Heart right ventricle (tissue), 16 donors: Measurements from ENCODE around the gene ECEL1. TPM values are rescaled to one million over a fixed set of nuclear protein-coding genes. Genes with fewer than 3 reads are reported as not detected.

Experiments used
- ATAC-seq, 8 donors: fragments of 200-7000 bp; cut with Tn5 transposase; one replicate each; pipeline ENCODE4 v1.9.1; 2020; ENCODE audit warnings: mild to moderate bottlenecking in 8 of 8, moderate library complexity in 8 of 8, moderate number of reproducible peaks in 1 of 8
- DNase-seq, 2 donors: peaks; one replicate each; pipeline ENCODE4 v3.0.0-alpha.2; 2020
- H3K27ac ChIP-seq, 10 donors: fragments of 200-600 bp; sonication (generic) in 2 of 10; one replicate each; pipeline versions ENCODE4 v1.5.0 to v1.8.0; 2020 to 2022; ENCODE audit warnings: mild to moderate bottlenecking in 3 of 10
- H3K27me3 ChIP-seq, 7 donors: fragments of 200-600 bp; one replicate each; pipeline ENCODE4 v1.8.0; 2021 to 2022; ENCODE audit warnings: mild to moderate bottlenecking in 2 of 7
- H3K36me3 ChIP-seq, 9 donors: fragments of 200-600 bp; sonication (generic) in 1 of 9; one replicate each; pipeline versions ENCODE4 v1.5.0 to v1.8.0; 2020 to 2022; ENCODE audit warnings: mild to moderate bottlenecking in 2 of 9
- H3K4me1 ChIP-seq, 9 donors: fragments of 200-600 bp; sonication (generic) in 1 of 9; one replicate each; pipeline versions ENCODE4 v1.5.0 to v1.8.0; 2020 to 2022; ENCODE audit warnings: mild to moderate bottlenecking in 4 of 9
- H3K4me3 ChIP-seq, 10 donors: fragments of 200-600 bp; sonication (generic) in 2 of 10; one replicate each; pipeline versions ENCODE4 v1.5.0 to v1.8.0; 2020 to 2022; ENCODE audit warnings: mild to moderate bottlenecking in 7 of 10, moderate library complexity in 2 of 10
- H3K9me3 ChIP-seq, 11 donors: fragments of 200-600 bp in 10 of 11; sonication (generic) in 2 of 11; one replicate each; pipeline versions ENCODE4 v1.5.0 to v1.8.0; 2013 to 2022; ENCODE audit warnings: mild to moderate bottlenecking in 2 of 11, control low read depth in 1 of 11, moderate library complexity in 1 of 11
- WGBS, 2 donors: extraction: QIAGEN DNeasy Blood & Tissue Kit; methylation state at CpG; one replicate each; pipeline ENCODE4 v1.1.7; 2013; ENCODE audit warnings: inconsistent platforms in 1 of 2; 5-methylcytosine and 5-hydroxymethylcytosine counted together
- intact Hi-C, 10 donors: fragments of 100-400 bp; cut with DNase I; formaldehyde crosslinking; loops; one replicate each; pipeline versions ENCODE4 v1.11.1 to v1.14.2; 2022
- polyA plus RNA-seq, 2 donors: library from polyadenylated mRNA; stranded (reverse); fragments of 200-250 nt; gene quantifications; one replicate each; pipeline ENCODE4 v1.2.3, GENCODE V29; 2013
- total RNA-seq, 10 donors: library from RNA; stranded (reverse); fragmentation: NEBNext Ultra II Directional in 3 of 10; extraction: Animal tissue kit (Norgen Biotek cat#: 25700) in 3 of 10; gene quantifications; one replicate each; pipeline versions ENCODE4 v1.2.1 to v1.2.4, GENCODE V29; 2021 to 2023
- TF ChIP-seq, protein P1 (sequence below), 9 donors: fragments of 200-600 bp; sonication (generic) in 2 of 9; IDR thresholded peaks; one replicate each; pipeline versions ENCODE4 v1.5.0 to v1.8.0; 2021 to 2022; ENCODE audit warnings: antibody characterized with exemption in 9 of 9, mild to moderate bottlenecking in 5 of 9, moderate library complexity in 1 of 9
- donor health status: Arrhythmogenic right ventricular cardiomyopathy.
- donor health status: ischemic (EF 13 %, LVEDD 7.1; RV severe dilation, severe dysfunction).
- donor health status: healthy with polysubstance abuse.
- donor health status: DM: no; HTN: yes; CAD: no.
- donor health status: DM: no; HTN: no; CAD: no.
- donor health status: ischemic (EF 25% LVEDD 6.9; RV normal size, moderate dysfunction).
- donor health status: ischemic (EF 25% LVEDD 5.7; RV mildly dilated, moderate dysfunction).
- donor health status: healthy.
- donor health status: DM: yes; HTN: yes; CAD: no.
- donor health status: Ischemic cardiomyopathy.
- donor health status: ischemic (EF 35%, LVEDD 5.7; RV mildly dilated, moderate dysfunction).
- donor health status: nonischemic (EF 11% LVEDD 7.7; RV severe dilation, severe dysfunction).
- donor health status: DM: yes; HTN: yes; CAD: no.
- donor health status: PGD.
- donor health status: ischemic (EF 29% LVEDD 5.4; RV normal size, mild dysfunction).
- donor health status: nonischemic (EF 23%, LVEDD 6.1; RV moderate dilation, normal function).

The ECEL1 gene
- total and polyA plus RNA-seq, 12 donors: 0.23 to 1.5 (median 0.39) TPM; not detected in 8

DNA sequence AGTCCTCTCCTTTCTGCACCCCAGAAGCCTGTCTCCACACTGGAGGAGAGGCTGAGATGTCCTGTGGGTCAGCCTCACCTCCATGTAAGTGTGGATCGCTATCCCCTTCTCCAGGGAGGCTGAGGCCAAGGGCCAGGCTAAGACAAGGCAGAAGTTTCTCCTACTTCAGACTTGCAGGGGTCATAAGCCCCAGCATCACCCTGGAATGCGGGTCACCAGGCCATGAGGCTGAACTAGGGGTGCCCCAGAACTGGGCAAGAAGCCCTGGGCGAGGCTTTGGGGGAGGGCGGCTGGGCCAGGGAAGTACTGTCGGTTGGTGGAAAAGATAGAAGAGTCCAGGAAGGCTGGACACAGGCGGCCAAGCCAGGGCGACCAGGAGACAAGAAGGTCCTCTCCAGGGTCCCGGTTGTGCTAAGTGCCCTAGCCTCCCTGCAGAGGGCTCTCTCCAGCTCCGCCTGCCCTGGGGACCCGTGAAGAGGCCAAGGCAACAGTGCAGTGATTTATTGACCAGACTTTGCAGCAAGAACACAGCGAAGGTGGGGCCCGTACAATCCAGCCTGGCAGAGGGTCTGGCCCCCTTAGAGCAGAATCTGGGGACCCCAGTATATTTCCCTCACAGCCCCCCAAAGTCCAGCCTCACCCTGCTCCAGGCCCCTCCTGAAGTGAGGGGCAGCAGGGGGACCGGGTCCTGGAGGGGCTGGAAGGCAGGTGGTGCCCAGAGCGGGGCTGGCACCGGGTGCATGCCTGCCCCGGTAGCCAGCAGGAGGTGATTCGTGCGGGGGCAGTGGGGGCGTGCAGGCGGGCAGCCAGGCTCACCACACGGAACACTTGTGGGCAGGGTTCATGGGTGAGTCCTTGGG lies 8.1 kb downstream of the ECEL1 start:
- no peak for DNase-seq
- no peaks in the 10 kb centered on the region for H3K9me3 ChIP-seq
- no peak overlapping the region for H3K27ac ChIP-seq
- no peak overlapping the region for H3K4me3 ChIP-seq
- no peaks in the 10 kb centered on the region for H3K4me1 ChIP-seq
- WGBS, 2 donors: 75 to 79% methylated on average over 21 of the region's 21 CpGs
- peaks cover 0 to 88% (median 51%) of the 10 kb centered on the region in 7 donors for H3K27me3 ChIP-seq
- peak in 1 of 8 donors; percentile 5 for ATAC-seq
- no peaks in the 10 kb centered on the region for H3K36me3 ChIP-seq
- TF ChIP-seq, protein P1, sequence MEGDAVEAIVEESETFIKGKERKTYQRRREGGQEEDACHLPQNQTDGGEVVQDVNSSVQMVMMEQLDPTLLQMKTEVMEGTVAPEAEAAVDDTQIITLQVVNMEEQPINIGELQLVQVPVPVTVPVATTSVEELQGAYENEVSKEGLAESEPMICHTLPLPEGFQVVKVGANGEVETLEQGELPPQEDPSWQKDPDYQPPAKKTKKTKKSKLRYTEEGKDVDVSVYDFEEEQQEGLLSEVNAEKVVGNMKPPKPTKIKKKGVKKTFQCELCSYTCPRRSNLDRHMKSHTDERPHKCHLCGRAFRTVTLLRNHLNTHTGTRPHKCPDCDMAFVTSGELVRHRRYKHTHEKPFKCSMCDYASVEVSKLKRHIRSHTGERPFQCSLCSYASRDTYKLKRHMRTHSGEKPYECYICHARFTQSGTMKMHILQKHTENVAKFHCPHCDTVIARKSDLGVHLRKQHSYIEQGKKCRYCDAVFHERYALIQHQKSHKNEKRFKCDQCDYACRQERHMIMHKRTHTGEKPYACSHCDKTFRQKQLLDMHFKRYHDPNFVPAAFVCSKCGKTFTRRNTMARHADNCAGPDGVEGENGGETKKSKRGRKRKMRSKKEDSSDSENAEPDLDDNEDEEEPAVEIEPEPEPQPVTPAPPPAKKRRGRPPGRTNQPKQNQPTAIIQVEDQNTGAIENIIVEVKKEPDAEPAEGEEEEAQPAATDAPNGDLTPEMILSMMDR (IDR thresholded peaks at IDR 0.05): no peak
- intact Hi-C loops: no loop called here

DNA sequence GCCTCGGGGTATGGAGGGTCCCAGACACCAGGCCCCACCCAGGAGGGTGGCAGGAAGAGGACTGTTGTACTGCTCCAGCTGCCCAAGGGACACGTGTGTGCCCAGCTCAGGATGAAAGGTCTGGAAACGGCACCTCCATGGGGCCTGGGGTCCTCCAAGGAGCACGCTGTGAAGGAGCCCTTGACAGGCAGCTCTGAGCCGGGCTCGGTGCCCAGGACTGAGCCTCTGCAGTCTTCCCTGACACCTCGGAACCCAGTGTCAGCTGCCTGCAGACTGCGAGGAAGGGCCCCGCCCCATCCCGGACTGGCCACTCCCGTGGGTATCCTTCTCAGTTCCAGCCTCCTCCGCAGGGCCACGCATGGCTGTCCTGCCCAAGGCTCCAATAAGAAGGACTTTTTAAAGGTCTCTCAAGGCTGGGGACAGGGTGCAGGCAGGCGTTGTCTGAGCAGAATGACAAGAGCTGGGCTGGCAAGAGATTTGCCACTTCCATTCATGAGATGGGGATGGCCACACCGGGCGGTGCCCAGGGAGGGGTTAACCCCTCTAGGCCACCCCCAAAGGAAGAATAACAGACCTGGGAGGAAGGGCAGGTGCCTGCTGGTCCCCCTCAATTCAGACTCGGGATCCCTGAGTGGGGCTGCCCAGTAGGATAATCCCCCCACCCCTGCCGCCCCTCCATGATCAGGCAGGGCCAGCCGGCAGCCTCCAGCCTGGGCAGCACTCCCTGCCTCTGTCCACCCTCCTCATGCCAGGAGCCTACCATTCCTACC lies 8.9 kb downstream of the ECEL1 start:
- no peak for DNase-seq
- ATAC-seq: no peak
- Histone ChIP-seq H3K4me3 (no peak overlapping the region), H3K4me1 (no peaks in the 10 kb centered on the region), H3K9me3 (no peaks in the 10 kb centered on the region), H3K36me3 (no peaks in the 10 kb centered on the region), H3K27ac (no peak overlapping the region), H3K27me3 (peaks cover 0 to 86% (median 51%) of the 10 kb centered on the region in 7 donors)
- intact Hi-C loops: no loop called here
- TF ChIP-seq, protein P1 (IDR thresholded peaks at IDR 0.05): no peak
- WGBS, 2 donors: 65 to 70% methylated on average over 19 of the region's 19 CpGs

- Histone ChIP-seq H3K27me3 (peaks cover 0 to 86% (median 43%) of the 10 kb centered on the region in 7 donors), H3K9me3 (no peaks in the 10 kb centered on the region), H3K4me1 (no peaks in the 10 kb centered on the region), H3K4me3 (no peak overlapping the region), H3K36me3 (no peaks in the 10 kb centered on the region), H3K27ac (no peak overlapping the region)
- intact Hi-C loops: no loop called here
- ATAC-seq (no peak), DNase-seq (no peak)
- WGBS, 2 donors: 90% methylated on average over 13 of the region's 13 CpGs
- TF ChIP-seq, protein P1 (IDR thresholded peaks at IDR 0.05): no peak
Observed at GRCh38 chr2:232477751-232478510, 9.7 kb downstream of the ECEL1 start.

DNA sequence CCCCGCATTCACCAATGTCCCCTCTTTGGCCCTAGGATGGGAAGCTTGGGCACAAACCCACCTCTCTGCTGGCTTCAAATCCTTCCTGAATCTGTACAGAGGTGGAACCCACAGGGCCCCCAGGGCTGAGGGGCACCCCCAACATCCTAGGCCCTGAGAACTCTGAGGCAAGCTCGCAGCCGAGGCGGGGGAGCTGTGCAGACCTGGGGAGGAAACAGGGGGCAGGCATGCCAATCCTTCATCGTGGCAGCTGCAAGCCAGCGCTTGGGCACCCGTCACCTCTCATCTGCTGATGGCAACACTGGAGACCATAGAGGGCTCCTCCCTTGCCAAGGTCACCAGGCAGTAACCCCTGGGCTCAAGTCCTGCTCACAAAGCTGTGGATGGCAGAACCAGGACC lies 10.8 kb downstream of the ECEL1 start:
- 93 to 98% methylated on average over 7 of the region's 7 CpGs for WGBS, 2 donors
- H3K36me3 ChIP-seq: no peaks in the 10 kb centered on the region
- TF ChIP-seq, protein P1 (IDR thresholded peaks at IDR 0.05): no peak
- H3K4me1 ChIP-seq: no peaks in the 10 kb centered on the region
- no peak for ATAC-seq
- H3K27ac ChIP-seq: no peak overlapping the region
- DNase-seq: no peak
- peaks cover 0 to 80% (median 38%) of the 10 kb centered on the region in 7 donors for H3K27me3 ChIP-seq
- intact Hi-C loops: no loop called here
- no peak overlapping the region for H3K4me3 ChIP-seq
- H3K9me3 ChIP-seq: peaks cover 0 to 8% (median 0%) of the 10 kb centered on the region in 11 donors
